SKM-1 (cell line): Measurements from ENCODE around the gene PTPRT.

ENCODE experiments used
- DNase-seq: peaks from one replicate; lab custom pipeline; 2025; ENCODE audit not compliant: unreplicated experiment; lab: John Stamatoyannopoulos, UW

PTPRT gene

GRCh38 chr20:43123180-43123579, 66.5 kb downstream of the PTPRT start:
- DNase-seq = no peak

DNA sequence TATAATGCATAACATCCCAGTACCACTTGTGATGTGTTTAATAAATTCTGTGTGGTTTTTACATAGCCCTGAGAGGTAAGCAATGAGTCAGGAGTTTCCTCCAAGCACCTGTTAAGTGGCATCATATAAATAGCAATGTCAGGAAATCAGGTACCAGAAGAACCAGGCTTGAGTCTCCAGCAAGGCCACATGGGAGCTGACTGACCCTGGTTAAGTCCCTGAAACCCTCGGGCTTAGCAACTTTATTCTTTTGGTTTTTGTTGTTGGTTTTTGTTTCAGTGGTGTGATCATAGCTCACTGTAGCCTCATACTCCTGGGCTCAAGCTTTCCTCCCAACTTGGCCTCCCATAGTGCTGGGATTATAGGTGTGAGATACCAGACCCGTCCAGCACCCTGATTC, 70.0 kb downstream of the PTPRT start:
- no peak for DNase-seq

DNA sequence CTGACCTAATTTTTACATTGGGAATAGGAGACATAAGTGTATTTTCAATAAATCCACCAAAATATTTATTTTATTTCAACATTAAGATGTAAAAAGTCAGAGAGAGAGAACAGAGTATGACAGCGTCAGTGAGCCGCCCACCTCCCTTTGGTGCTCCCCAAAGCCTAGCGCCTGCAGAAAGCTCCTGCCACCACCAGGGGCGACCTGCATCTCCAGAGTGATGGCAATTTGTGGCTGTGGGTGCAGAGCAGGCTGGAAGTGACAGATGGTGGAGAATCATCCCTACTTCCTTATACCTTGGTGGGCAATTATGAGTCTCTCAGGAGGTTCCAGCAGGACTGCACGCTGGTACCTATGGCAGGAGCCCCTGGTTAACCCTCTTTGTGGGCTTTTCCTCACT, 87.3 kb downstream of the PTPRT start:
- DNase-seq = no peak

DNA sequence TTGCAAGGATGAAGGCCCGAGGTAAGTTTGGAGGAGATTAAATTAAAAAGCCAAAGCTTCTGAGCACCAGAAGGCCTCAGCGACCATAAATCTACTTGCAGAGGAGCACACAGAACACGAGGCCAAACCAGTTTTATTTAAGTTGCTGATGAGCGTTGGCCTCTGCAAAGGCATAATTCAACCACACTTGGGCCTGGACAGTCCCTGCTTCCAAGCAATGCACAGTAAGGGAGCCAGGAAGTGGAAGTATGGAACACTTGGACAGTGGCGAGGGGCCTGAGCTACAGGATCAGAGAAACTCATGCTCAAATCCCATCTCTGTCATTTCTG, 92.8 kb downstream of the PTPRT start:
- DNase-seq = no peak

DNA sequence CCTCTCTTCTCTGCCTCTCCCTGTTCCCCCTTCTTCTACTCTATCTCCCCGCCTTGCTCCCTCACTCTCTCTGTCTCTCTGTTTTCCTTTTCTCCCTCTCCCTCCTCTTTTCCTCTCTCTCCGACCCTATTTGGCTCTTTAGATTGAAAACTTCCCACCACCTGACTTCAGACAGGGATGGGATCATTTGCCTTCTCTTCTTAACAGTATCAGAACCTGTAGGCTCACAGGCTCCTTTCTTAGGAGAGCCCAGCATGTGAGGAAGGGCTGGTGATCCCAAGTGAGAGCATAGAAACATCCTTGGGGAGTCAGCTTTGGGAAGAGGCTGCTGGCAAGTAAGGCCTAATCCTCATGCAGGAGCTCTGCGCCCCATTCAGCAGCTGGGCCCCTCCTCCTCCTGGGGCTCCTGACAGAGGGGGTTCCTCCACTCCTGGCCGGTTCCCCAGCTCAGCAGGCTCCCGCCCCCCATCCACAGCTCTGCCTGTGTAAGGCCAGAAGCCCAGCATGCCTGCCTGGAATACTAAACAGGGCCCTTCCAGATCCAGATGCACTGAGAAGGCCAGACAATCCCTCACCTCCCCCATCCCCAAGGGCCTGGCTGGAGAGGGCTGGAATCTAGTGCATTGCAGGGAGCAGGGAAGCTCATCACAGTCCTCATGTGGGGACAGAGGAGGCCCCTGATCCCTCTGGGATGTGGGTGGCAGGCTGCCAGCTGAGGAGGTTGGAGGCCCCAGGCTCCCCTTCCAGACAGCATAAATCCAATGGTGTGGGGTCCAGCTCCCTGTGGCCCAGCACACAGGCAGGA, 93.4 kb downstream of the PTPRT start:
- no peak for DNase-seq

GRCh38 chr20:43095034-43095433, 94.7 kb downstream of the PTPRT start:
- DNase-seq = no peak

GRCh38 chr20:43092386-43093088, 97.2 kb downstream of the PTPRT start:
- no peak for DNase-seq

DNA sequence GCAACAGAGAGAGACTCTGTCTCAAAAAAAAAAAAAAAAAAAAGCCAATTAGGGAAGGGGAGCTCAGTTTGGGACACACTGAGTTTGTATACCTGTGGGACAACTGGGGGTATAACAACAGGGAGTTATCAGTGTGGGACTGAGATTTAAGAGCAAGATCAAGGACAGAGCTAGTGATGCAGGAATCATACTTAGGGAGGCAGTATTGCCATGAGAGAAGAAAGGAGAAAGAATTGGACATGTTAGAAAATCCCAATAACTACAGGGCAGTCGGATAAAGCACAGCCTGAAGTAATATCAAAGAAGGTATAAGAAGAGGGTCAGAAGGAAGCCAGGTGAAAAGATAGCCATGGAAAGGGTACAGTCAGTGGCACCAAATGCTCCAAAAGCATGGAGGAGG, 121.2 kb downstream of the PTPRT start:
- DNase-seq = no peak

DNA sequence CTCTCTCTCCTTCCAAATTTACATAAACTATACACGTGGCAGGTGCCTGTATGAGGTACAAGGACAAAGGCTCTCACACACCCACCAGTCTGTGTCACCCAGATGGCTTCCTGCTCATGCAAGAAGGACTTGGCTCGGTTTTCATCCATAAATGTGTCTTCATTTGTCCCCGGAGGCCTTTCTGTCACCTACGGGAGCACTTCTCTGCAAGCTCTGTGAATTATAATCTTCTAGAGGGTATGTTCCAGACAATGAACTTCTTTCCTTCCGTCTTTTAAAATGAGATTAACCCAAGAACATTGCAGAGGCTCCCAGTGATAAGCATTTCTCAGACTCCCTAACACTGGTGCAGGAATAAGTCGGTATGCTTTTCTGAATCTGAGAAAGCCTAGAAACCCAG, 123.6 kb downstream of the PTPRT start:
- no peak for DNase-seq

- DNase-seq = no peak
These were observed 124.4 kb downstream of the PTPRT start for GRCh38 chr20:43065299-43065698.

DNA sequence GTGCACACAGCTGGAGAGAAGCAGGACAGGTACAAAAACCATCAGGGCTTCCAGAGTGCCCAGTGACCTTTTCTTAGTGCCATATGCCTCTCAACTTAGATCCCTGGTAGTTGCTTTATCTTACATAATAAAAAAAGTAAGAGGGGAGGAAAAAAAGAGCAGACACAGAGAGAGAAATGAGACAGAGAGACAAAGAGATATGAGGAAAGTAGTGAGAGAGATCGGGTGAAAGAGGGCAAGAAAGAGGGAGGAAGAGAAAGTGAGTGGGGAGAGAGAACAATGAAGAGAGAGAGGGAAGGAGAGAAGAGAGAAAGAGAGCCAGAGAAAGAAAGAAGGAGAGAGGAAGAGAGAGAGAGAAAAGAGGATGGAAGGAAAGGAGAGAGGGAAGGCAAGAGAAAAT, 131.6 kb downstream of the PTPRT start:
- DNase-seq = no peak

GRCh38 chr20:43057317-43057716, 132.4 kb downstream of the PTPRT start:
- DNase-seq = no peak

DNA sequence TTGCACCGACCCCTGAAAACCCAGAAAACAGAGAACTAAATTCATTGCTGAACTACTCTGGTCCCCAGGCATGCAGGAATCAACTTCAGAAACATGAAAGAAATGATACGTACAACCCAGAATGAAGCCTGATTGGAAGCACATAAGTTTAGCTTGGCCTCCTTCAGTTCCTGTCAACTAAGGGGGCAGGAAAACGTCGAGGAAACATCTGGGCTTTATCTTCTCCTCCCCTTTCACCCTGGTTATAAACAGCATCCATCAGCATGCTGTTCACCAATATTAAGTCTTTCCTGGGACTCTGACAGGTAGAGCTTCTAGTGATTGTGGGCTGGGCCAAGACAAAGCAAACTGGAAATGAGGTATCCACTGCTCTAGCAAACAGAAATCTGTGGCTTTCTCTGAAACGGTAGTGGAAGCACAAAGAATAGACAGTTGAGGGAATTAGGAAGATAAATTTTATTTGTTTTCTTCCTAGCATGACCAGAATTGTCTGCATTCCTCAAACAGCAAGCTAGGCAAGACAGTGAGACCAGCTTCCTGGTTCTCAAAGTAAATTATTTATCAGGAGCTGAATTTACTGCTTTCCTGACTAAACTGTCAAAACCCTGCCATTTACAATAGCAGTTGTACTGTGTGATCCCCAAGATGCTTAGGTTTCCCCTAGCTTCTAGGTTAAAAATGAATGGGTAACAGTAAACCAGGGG, 134.4 kb downstream of the PTPRT start:
- no peak for DNase-seq

- DNase-seq = no peak
These were observed 137.2 kb downstream of the PTPRT start for GRCh38 chr20:43052532-43052931.

DNA sequence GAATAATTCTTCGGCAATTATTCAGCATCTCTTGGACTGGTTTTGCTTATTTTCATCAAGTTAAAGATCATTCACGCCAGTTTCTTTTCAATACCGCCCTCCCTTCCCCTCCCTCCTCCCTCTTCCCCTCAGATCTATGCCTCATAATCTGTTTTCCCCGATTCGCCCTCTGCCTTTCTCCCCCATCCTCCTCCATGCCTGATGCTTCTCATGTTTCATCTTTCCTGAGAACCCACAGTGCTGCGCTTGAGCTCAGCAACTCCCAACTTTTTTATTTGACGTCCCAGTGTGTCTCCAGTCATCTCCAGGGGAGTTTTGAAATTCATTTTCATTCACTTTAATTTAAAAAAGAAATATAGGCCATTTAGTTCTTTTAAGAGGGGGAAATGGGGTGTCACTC, 142.7 kb downstream of the PTPRT start:
- no peak for DNase-seq

DNA sequence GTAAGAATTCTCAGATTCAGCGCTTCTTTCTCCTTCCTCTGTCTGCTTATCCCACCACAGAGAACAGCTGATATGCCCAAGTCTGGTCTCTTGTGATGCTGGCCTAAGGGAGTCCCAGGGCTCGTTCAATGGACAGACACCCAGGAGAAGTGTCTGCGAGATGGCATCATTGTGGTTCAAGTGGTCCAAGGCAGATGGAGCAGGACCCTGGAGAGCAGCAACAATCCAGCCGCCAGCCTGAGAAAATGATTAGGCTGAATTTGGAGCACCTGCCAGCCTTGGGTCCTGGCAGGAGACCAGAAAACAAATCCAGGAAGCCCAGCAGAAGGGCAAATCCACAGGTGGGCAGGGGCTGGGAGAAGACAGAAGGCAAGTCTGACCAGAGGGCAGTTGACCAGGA, 145.8 kb downstream of the PTPRT start:
- DNase-seq = no peak

DNA sequence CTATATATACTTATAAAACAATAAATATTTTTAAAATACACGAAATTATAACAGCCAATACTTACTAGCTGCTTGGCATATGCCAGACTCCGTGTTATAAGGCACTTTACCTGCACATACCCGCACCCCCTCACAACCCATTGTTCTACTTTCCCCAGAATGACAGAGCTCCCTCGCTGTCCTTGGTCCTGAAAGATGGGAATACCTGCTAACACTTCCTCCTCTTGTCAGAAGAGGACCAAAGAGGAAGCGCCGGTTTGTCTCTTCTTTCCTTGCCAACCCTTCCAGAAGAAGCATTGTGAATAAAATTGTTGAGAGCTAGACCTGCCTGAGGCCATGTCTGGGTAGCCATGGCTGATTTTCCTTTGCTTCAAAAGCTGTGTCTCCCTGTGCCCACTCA, 149.3 kb downstream of the PTPRT start:
- no peak for DNase-seq

DNA sequence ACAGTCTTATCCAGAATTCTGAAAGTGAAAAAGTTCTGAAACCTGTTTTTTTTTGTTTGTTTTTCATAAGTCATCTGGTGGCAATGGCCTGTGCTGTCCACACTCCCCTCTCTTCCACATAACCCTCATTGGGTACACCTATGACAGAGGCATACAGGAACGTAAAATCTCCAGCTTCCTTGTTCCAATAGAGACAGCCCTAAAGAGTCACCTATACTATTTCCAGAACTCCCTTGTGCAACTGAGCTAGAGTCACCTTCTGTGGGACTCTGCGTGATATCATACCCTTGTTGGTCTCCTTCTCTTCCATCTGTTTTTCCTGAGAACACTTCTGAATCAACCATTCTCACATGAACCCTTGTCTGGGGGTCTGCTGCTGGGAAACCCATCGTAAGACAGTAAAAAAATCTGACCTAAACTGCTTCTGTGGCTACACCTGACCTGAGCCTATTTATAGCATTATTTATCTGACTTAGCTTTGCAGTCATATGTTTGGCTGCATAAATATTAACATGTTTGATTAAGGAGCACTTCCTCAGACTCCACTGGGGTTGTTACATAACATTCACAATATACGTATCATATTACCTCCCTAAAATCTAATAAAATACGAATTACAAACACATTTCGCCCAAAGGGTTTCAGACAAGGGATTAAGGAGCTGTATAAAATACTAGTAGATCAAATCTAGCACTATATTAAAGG, 151.9 kb downstream of the PTPRT start:
- DNase-seq = no peak

GRCh38 chr20:43034981-43035724, 154.6 kb downstream of the PTPRT start:
- no peak for DNase-seq

- no peak for DNase-seq
These were observed 157.2 kb downstream of the PTPRT start for GRCh38 chr20:43032459-43032858.

- DNase-seq = no peak
These were observed 160.5 kb downstream of the PTPRT start for GRCh38 chr20:43029176-43029575.
